Immature natural killer cell (primary cell): ENCODE measurements around the gene CRLF1. TPM values are rescaled to one million over a fixed set of nuclear protein-coding genes. Genes with fewer than 3 reads are reported as not detected.

Experiments
- DNase-seq, 3 donors: peaks; one replicate each; pipeline ENCODE4 v3.0.0; 2022; ENCODE audit warnings: mixed read lengths in 1 of 3
- H3K27ac Mint-ChIP-seq, 6 donors: one replicate each; pipeline ENCODE4 v1.8.0; 2020; ENCODE audit warnings: mixed read lengths in 6 of 6, mild to moderate bottlenecking in 5 of 6, inconsistent platforms in 4 of 6, moderate library complexity in 3 of 6
- H3K27me3 Mint-ChIP-seq, 3 donors: one replicate each; pipeline ENCODE4 v1.8.0; 2020 to 2021; ENCODE audit warnings: low read depth in 3 of 3, mild to moderate bottlenecking in 3 of 3, mixed read lengths in 3 of 3, moderate library complexity in 3 of 3, inconsistent platforms in 1 of 3
- H3K36me3 Mint-ChIP-seq, 3 donors: one replicate each; pipeline ENCODE4 v1.8.0; 2020; ENCODE audit warnings: mixed read lengths in 3 of 3, inconsistent platforms in 2 of 3, mild to moderate bottlenecking in 2 of 3
- H3K4me1 Mint-ChIP-seq, 2 donors: one replicate each; pipeline ENCODE4 v1.8.0; 2020; ENCODE audit warnings: inconsistent platforms in 2 of 2, mild to moderate bottlenecking in 2 of 2, mixed read lengths in 2 of 2, moderate library complexity in 1 of 2
- H3K4me3 Mint-ChIP-seq, 5 donors: one replicate each; pipeline ENCODE4 v1.8.0; 2020; ENCODE audit warnings: mild to moderate bottlenecking in 5 of 5, mixed read lengths in 5 of 5, inconsistent platforms in 3 of 5, moderate library complexity in 3 of 5
- H3K9me3 Mint-ChIP-seq, 6 donors: one replicate each; pipeline ENCODE4 v1.8.0; 2020; ENCODE audit warnings: mild to moderate bottlenecking in 6 of 6, mixed read lengths in 6 of 6, inconsistent platforms in 4 of 6, moderate library complexity in 3 of 6
- polyA plus RNA-seq, 3 donors: library from polyadenylated mRNA; unstranded; fragments of 300-500 nt; fragmentation: Illumina TruSeq; gene quantifications; one replicate each; pipeline ENCODE4 v1.2.3, GENCODE V29; 2021

The CRLF1 gene
- polyA plus RNA-seq, 3 donors from 2014 or later, result 0.89 to 1.2 TPM; not detected in 1

GRCh38 chr19:18646535-18647370 is 40.2 kb upstream of the CRLF1 start:
- no peak for DNase-seq
- H3K27ac Mint-ChIP-seq, result no peak overlapping the region
- H3K27me3 Mint-ChIP-seq, result peaks cover 2 to 5% (median 4%) of the 10 kb centered on the region in 3 donors
- H3K4me3 Mint-ChIP-seq, result no peak overlapping the region
- peaks cover 31 to 36% of the 10 kb centered on the region in 2 donors for H3K4me1 Mint-ChIP-seq
- H3K9me3 Mint-ChIP-seq, result no peaks in the 10 kb centered on the region
- H3K36me3 Mint-ChIP-seq, result no peaks in the 10 kb centered on the region

GRCh38 chr19:18645035-18645511 is 38.5 kb upstream of the CRLF1 start:
- Mint-ChIP-seq H3K4me1 (peaks cover 28 to 30% of the 10 kb centered on the region in 2 donors), H3K4me3 (no peak overlapping the region), H3K27ac (no peak overlapping the region), H3K36me3 (no peaks in the 10 kb centered on the region), H3K27me3 (peaks cover 2 to 4% (median 3%) of the 10 kb centered on the region in 3 donors), H3K9me3 (no peaks in the 10 kb centered on the region)
- DNase-seq, result no peak

GRCh38 chr19:18644196-18645034 is 37.8 kb upstream of the CRLF1 start:
- H3K27me3 Mint-ChIP-seq, result peaks cover 2 to 3% (median 2%) of the 10 kb centered on the region in 3 donors
- no peaks in the 10 kb centered on the region for H3K9me3 Mint-ChIP-seq
- no peak overlapping the region for H3K4me3 Mint-ChIP-seq
- H3K36me3 Mint-ChIP-seq, result no peaks in the 10 kb centered on the region
- H3K4me1 Mint-ChIP-seq, result peaks cover 24 to 27% of the 10 kb centered on the region in 2 donors
- no peak overlapping the region for H3K27ac Mint-ChIP-seq
- DNase-seq, result no peak

- Mint-ChIP-seq H3K4me1 (peaks cover 30 to 46% of the 10 kb centered on the region in 2 donors), H3K27me3 (peaks cover 0 to 7% (median 1%) of the 10 kb centered on the region in 3 donors), H3K27ac (no peak overlapping the region), H3K4me3 (peak overlapping the region in 2 of 5 donors; percentile 4 to 30), H3K36me3 (no peaks in the 10 kb centered on the region), H3K9me3 (no peaks in the 10 kb centered on the region)
- DNase-seq, result no peak
Measured at GRCh38 chr19:18639706-18640243, 33.2 kb upstream of the CRLF1 start.

- no peaks in the 10 kb centered on the region for H3K9me3 Mint-ChIP-seq
- H3K36me3 Mint-ChIP-seq, result no peaks in the 10 kb centered on the region
- peak overlapping the region; percentile 80 to 93 (median 90) for H3K4me3 Mint-ChIP-seq
- peak overlapping the region; percentile 75 to 93 (median 86) for H3K27ac Mint-ChIP-seq
- peaks cover 27 to 38% of the 10 kb centered on the region in 2 donors for H3K4me1 Mint-ChIP-seq
- H3K27me3 Mint-ChIP-seq, result peaks cover 2 to 9% (median 3%) of the 10 kb centered on the region in 3 donors
- no peak for DNase-seq
Measured at GRCh38 chr19:18637673-18638630, 31.4 kb upstream of the CRLF1 start.

GRCh38 chr19:18636969-18637629 is 30.5 kb upstream of the CRLF1 start, which contains the start of gene KLHL26:
Gene KLHL26, plus strand, starts transcription at chr19:18637028. Its CDS starts 27 bp downstream, at chr19:18637055.
- H3K4me1 Mint-ChIP-seq, result peaks cover 27 to 38% of the 10 kb centered on the region in 2 donors
- peak within 1 kb of the TSS; percentile 78 to 93 (median 90) for H3K27ac Mint-ChIP-seq
- no peaks in the 10 kb centered on the region for H3K36me3 Mint-ChIP-seq
- H3K9me3 Mint-ChIP-seq, result no peaks in the 10 kb centered on the region
- peak within 1 kb of the TSS; percentile 87 to 93 (median 92) for H3K4me3 Mint-ChIP-seq
- H3K27me3 Mint-ChIP-seq, result peaks cover 2 to 9% (median 3%) of the 10 kb centered on the region in 3 donors
- no peak for DNase-seq

- Mint-ChIP-seq H3K36me3 (no peaks in the 10 kb centered on the region), H3K4me1 (peaks cover 27 to 38% of the 10 kb centered on the region in 2 donors), H3K27me3 (peaks cover 2 to 9% (median 3%) of the 10 kb centered on the region in 3 donors), H3K4me3 (peak overlapping the region; percentile 87 to 93 (median 92)), H3K9me3 (no peaks in the 10 kb centered on the region), H3K27ac (peak overlapping the region; percentile 48 to 93 (median 90))
- DNase-seq, result peak; percentile 96 to 97 (median 96)
Measured at GRCh38 chr19:18636183-18636968, 29.8 kb upstream of the CRLF1 start.

- H3K4me3 Mint-ChIP-seq, result peak overlapping the region; percentile 87 to 93 (median 92)
- DNase-seq, result no peak
- peaks cover 2 to 9% (median 3%) of the 10 kb centered on the region in 3 donors for H3K27me3 Mint-ChIP-seq
- no peaks in the 10 kb centered on the region for H3K36me3 Mint-ChIP-seq
- no peaks in the 10 kb centered on the region for H3K9me3 Mint-ChIP-seq
- H3K27ac Mint-ChIP-seq, result peak overlapping the region in 3 of 6 donors; percentile 89 to 91 (median 90)
- peaks cover 27 to 38% of the 10 kb centered on the region in 2 donors for H3K4me1 Mint-ChIP-seq
Measured at GRCh38 chr19:18635831-18636182, 29.2 kb upstream of the CRLF1 start.

- peaks cover 27 to 35% of the 10 kb centered on the region in 2 donors for H3K4me1 Mint-ChIP-seq
- H3K27ac Mint-ChIP-seq, result peak overlapping the region in 1 of 6 donors; percentile 55
- H3K9me3 Mint-ChIP-seq, result no peaks in the 10 kb centered on the region
- no peaks in the 10 kb centered on the region for H3K36me3 Mint-ChIP-seq
- peak overlapping the region in 4 of 5 donors; percentile 14 to 93 (median 38) for H3K4me3 Mint-ChIP-seq
- peaks cover 2 to 9% (median 3%) of the 10 kb centered on the region in 3 donors for H3K27me3 Mint-ChIP-seq
- DNase-seq, result no peak
Measured at GRCh38 chr19:18634612-18635297, 28.2 kb upstream of the CRLF1 start.

GRCh38 chr19:18633321-18633720 is 26.7 kb upstream of the CRLF1 start:
- Mint-ChIP-seq H3K27ac (no peak overlapping the region), H3K4me3 (no peak overlapping the region)

More at GRCh38 chr19:18633321-18633720, 26.7 kb upstream of the CRLF1 start:
- no peaks in the 10 kb centered on the region for H3K36me3 Mint-ChIP-seq
- peaks cover 5 to 9% (median 6%) of the 10 kb centered on the region in 3 donors for H3K27me3 Mint-ChIP-seq
- no peaks in the 10 kb centered on the region for H3K9me3 Mint-ChIP-seq
- H3K4me1 Mint-ChIP-seq, result peaks cover 27 to 28% of the 10 kb centered on the region in 2 donors
- DNase-seq, result no peak
